Endothelial cell of umbilical vein (primary cell): Measurements from ENCODE around the gene NAE1. TPM values are rescaled to one million over a fixed set of nuclear protein-coding genes. Genes with fewer than 3 reads are reported as not detected.

ENCODE experiments used
- BruUV-seq: library from RNA; stranded (reverse); fragments of 400-500 nt; replicated peaks from 2 replicates; lab custom pipeline; 2021; lab: Mats Ljungman, UMichigan
- CTCF ChIA-PET: fragments of 300-600, 350-600 bp; sonication (Branson Sonifier 250); formaldehyde crosslinking; loops from one replicate; lab custom pipeline; 2021; ENCODE audit warnings: antibody characterized with exemption, inconsistent platforms; lab: Charles Lee
- POLR2A ChIA-PET: fragments of 300-600, 350-600 bp; sonication (Branson Sonifier 250); formaldehyde crosslinking; loops from one replicate; lab custom pipeline; 2021; ENCODE audit warnings: antibody characterized with exemption, inconsistent platforms; lab: Charles Lee
- DNase-seq: peaks from one replicate; pipeline ENCODE4 v3.0.0-alpha.2; 2011; ENCODE audit warnings: low read depth, low spot score
- FAIRE-seq: peaks from 2 replicates; lab custom pipeline; 2011; peaks lifted over from hg19 to GRCh38; lab: Jason Lieb, UNC
- H2AFZ ChIP-seq: 2 replicates; pipeline ENCODE4 v1.6.0; 2012; ENCODE audit warnings: low read depth, low read length, control low read depth, inconsistent platforms
- H3K27ac ChIP-seq: 2 replicates; pipeline ENCODE4 v1.5.1; 2011; ENCODE audit warnings: low read depth, mild to moderate bottlenecking, control low read depth, low read length, moderate library complexity; ENCODE audit not compliant: insufficient read depth
- H3K27me3 ChIP-seq, 2 experiments: 2 replicates each; pipeline versions ENCODE4 v1.6.0 to v1.6.1; 2011; ENCODE audit warnings: low read length in 2 of 2, mixed read lengths in 1 of 2; ENCODE audit not compliant: control insufficient read depth in 2 of 2, insufficient read depth in 2 of 2
- H3K36me3 ChIP-seq, 2 experiments: 2 replicates in 1 of 2; 3 replicates in 1 of 2; pipeline ENCODE4 v1.5.1; 2011; ENCODE audit warnings: low read length in 2 of 2, mild to moderate bottlenecking in 1 of 2, moderate library complexity in 1 of 2; ENCODE audit not compliant: control insufficient read depth in 2 of 2, insufficient read depth in 2 of 2; ENCODE audit errors: extremely low read depth in 1 of 2
- H3K4me1 ChIP-seq: 3 replicates; pipeline ENCODE4 v1.5.1; 2011; ENCODE audit warnings: mild to moderate bottlenecking, low read length; ENCODE audit not compliant: control insufficient read depth, insufficient read depth; ENCODE audit errors: extremely low read depth
- H3K4me2 ChIP-seq: 2 replicates; pipeline ENCODE4 v1.6.1; 2011; ENCODE audit warnings: low read length, control low read depth, mixed read lengths; ENCODE audit not compliant: insufficient read depth
- H3K4me3 ChIP-seq, 3 experiments: fragments of 200-600 bp in 1 of 3; sonication (generic), shearing (Covaris generic) in 1 of 3; replicated peaks in 1 of 3; 2 replicates each; pipeline ENCODE4 v1.5.1; 2011 to 2016; ENCODE audit warnings: control low read depth in 3 of 3, low read length in 3 of 3, mild to moderate bottlenecking in 2 of 3, inconsistent platforms in 1 of 3, low read depth in 1 of 3, moderate library complexity in 1 of 3; ENCODE audit not compliant: insufficient read depth in 1 of 3
- H3K79me2 ChIP-seq: 2 replicates; pipeline ENCODE4 v1.6.0; 2012; ENCODE audit warnings: low read length, inconsistent platforms; ENCODE audit not compliant: control insufficient read depth, insufficient read depth
- H3K9ac ChIP-seq: replicated peaks from 2 replicates; pipeline ENCODE3; 2011; ENCODE audit warnings: low read length, control low read depth; ENCODE audit not compliant: insufficient read depth; ENCODE audit errors: extremely low read depth
- H3K9me1 ChIP-seq: replicated peaks from 3 replicates; pipeline ENCODE4 v1.6.0; 2011; ENCODE audit warnings: mild to moderate bottlenecking, low read length; ENCODE audit not compliant: control insufficient read depth, insufficient read depth; ENCODE audit errors: extremely low read depth
- H3K9me3 ChIP-seq: replicated peaks from 2 replicates; pipeline ENCODE4 v1.5.1; 2012; ENCODE audit warnings: low read length, inconsistent platforms; ENCODE audit not compliant: control insufficient read depth, insufficient read depth
- H4K20me1 ChIP-seq: replicated peaks from 2 replicates; pipeline ENCODE3; 2011; ENCODE audit warnings: mild to moderate bottlenecking, low read length; ENCODE audit not compliant: control insufficient read depth, insufficient read depth; ENCODE audit errors: extremely low read depth
- EZH2 ChIP-seq: IDR thresholded peaks from 2 replicates; pipeline ENCODE4 v1.6.1; 2012; ENCODE audit warnings: borderline replicate concordance, low read depth, mild to moderate bottlenecking, moderate library complexity, low read length, inconsistent platforms; ENCODE audit not compliant: severe bottlenecking
- FOS ChIP-seq: IDR thresholded peaks from 2 replicates; pipeline ENCODE4 v1.6.1; 2011; ENCODE audit warnings: mild to moderate bottlenecking, low read length, moderate library complexity, borderline replicate concordance; ENCODE audit not compliant: insufficient read depth
- GATA2 ChIP-seq: IDR thresholded peaks from 2 replicates; pipeline ENCODE4 v1.7.0; 2011; ENCODE audit warnings: low read depth, mild to moderate bottlenecking, moderate library complexity, mixed read lengths, low read length; ENCODE audit not compliant: insufficient read length, insufficient read depth
- JUN ChIP-seq: IDR thresholded peaks from 2 replicates; pipeline ENCODE4 v1.6.1; 2011; ENCODE audit warnings: borderline replicate concordance, low read depth; ENCODE audit not compliant: insufficient read length, insufficient read depth
- MYC ChIP-seq: IDR thresholded peaks from one replicate; pipeline ENCODE4 v1.6.1; 2011; ENCODE audit warnings: mild to moderate bottlenecking, low read depth, low read length
- POLR2A ChIP-seq: IDR thresholded peaks from 2 replicates; pipeline ENCODE4 v1.6.1; 2012; ENCODE audit warnings: low read depth, mild to moderate bottlenecking, control low read depth, low read length
- POLR2AphosphoS5 ChIP-seq: IDR thresholded peaks from 2 replicates; pipeline ENCODE4 v1.6.1; 2012; ENCODE audit warnings: low read depth, mild to moderate bottlenecking, control low read depth, low read length, moderate library complexity; ENCODE audit not compliant: insufficient read depth
- dilution Hi-C: fragments of 300-500 bp; cut with MboI; formaldehyde crosslinking; loops from one replicate; pipeline ENCODE4 v1.15.0; 2019; ENCODE audit warnings: low sequenced_read_pairs; ENCODE audit not compliant: extremely low pct_ligation_motif_present
- intact Hi-C: fragments of 100-400 bp; cut with micrococcal nuclease; formaldehyde crosslinking; loops from one replicate; pipeline ENCODE4 v1.10.0; 2022
- polyA plus RNA-seq, 4 experiments: library from polyadenylated mRNA; depleted of rRNA in 3 of 4; stranded (reverse) in 3 of 4; unstranded in 1 of 4; fragments of >200 nt; gene quantifications; 2 replicates each; pipeline versions ENCODE4 v1.2.1 to v1.2.3, GENCODE V29; 2011 to 2012; ENCODE audit warnings: missing spikeins in 1 of 4
- total RNA-seq: library from RNA; stranded (reverse); gene quantifications from 2 replicates; pipeline ENCODE4 v1.2.3, GENCODE V29; 2021
- TF ChIP-seq, protein P1 (sequence below), 2 donors: IDR thresholded peaks; 1 replicate in 1 of 2; 2 replicates in 1 of 2; pipeline ENCODE4 v1.5.1; 2011; ENCODE audit warnings: low read length in 2 of 2, mild to moderate bottlenecking in 2 of 2, moderate library complexity in 2 of 2, control low read depth in 1 of 2, inconsistent platforms in 1 of 2, low read depth in 1 of 2; ENCODE audit not compliant: insufficient read depth in 1 of 2; ENCODE audit errors: extremely low read depth in 1 of 2
- TF ChIP-seq, protein P2 (sequence below): IDR thresholded peaks from 2 replicates; pipeline ENCODE4 v1.6.1; 2011; ENCODE audit not compliant: insufficient read depth, insufficient read length

Gene NAE1
- total and polyA plus RNA-seq, 2 donors (not counting 3 experiments of a cell fraction or from before 2014, with no cell fraction given), result 23.6 to 64.3 TPM

DNA sequence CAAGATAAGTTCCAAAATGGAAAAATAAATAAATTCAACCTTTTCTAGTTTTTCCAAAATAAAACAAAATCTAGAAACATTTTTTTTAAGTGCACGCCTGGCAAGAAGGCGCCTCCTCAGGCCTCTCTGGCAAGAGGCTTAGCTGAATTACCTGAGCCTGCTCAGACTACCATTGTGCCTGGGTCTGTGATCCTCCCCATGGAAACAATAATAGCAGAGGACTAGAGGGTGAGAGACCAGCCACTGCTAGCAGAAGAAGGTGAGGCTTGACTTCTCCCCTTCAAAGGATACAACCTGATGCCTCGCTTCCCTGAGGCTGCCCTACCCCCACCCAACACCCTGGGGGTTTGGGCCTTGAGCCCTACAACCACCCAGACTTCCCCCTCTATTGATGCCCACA, 44.2 kb downstream of the NAE1 start:
- Histone ChIP-seq H3K9me1 (no peaks in the 10 kb centered on the region), H3K4me1 (no peaks in the 10 kb centered on the region), H3K27ac (no peak overlapping the region), H3K4me2 (no peak overlapping the region), H2AFZ (no peak overlapping the region), H3K9ac (no peak overlapping the region), H3K36me3 (no peaks in the 10 kb centered on the region), H3K4me3 (no peak overlapping the region), H3K79me2 (no peaks in the 10 kb centered on the region), H3K9me3 (no peaks in the 10 kb centered on the region), H3K27me3 (no peaks in the 10 kb centered on the region), H4K20me1 (no peaks in the 10 kb centered on the region)
- intact Hi-C loops, result no loop called here
- FAIRE-seq, result no peak
- no TSS peak for BruUV-seq
- ChIA-PET POLR2A (no interaction called here), CTCF (no interaction called here)
- dilution Hi-C loops, result no loop called here
- TF ChIP-seq POLR2A (no peak), GATA2 (no peak), POLR2AphosphoS5 (no peak)
- TF ChIP-seq, protein P1, sequence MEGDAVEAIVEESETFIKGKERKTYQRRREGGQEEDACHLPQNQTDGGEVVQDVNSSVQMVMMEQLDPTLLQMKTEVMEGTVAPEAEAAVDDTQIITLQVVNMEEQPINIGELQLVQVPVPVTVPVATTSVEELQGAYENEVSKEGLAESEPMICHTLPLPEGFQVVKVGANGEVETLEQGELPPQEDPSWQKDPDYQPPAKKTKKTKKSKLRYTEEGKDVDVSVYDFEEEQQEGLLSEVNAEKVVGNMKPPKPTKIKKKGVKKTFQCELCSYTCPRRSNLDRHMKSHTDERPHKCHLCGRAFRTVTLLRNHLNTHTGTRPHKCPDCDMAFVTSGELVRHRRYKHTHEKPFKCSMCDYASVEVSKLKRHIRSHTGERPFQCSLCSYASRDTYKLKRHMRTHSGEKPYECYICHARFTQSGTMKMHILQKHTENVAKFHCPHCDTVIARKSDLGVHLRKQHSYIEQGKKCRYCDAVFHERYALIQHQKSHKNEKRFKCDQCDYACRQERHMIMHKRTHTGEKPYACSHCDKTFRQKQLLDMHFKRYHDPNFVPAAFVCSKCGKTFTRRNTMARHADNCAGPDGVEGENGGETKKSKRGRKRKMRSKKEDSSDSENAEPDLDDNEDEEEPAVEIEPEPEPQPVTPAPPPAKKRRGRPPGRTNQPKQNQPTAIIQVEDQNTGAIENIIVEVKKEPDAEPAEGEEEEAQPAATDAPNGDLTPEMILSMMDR (IDR thresholded peaks at IDR 0.05; ENCODE audit: extremely low read depth in 1 of 2, insufficient read depth in 1 of 2, low read depth in 1 of 2, low read length in 2 of 2), result no peak
- DNase-seq, result no peak

DNA sequence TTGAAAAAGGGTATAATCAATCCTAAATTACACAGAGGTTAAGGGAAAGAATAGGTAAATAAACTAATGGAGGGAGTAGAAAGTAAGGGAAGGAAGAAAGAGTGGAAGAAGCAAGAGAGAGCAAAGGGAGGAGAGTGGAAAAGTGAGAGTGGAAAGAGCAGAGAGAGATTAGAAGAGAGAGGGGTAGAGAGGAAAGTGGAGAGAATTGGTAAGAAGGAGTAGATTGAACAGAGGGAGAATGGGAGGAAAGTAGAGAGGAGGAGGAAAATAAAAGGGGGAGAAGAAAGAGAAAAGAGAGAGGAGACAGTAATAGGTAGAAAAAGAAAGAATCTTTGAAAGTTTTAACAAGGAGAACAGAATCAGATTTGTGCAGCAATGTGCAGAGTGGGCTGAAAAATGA, 54.3 kb downstream of the NAE1 start:
- DNase-seq, result no peak
- no peak for TF ChIP-seq POLR2A
- TF ChIP-seq, protein P2, sequence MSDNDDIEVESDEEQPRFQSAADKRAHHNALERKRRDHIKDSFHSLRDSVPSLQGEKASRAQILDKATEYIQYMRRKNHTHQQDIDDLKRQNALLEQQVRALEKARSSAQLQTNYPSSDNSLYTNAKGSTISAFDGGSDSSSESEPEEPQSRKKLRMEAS, result no peak
- TF ChIP-seq FOS, result no peak
- TF ChIP-seq MYC, result no peak
- no peak for TF ChIP-seq GATA2
- no peak for TF ChIP-seq POLR2AphosphoS5
- TF ChIP-seq EZH2, result no peak
- TF ChIP-seq, protein P1 (IDR thresholded peaks at IDR 0.05; ENCODE audit: extremely low read depth in 1 of 2, insufficient read depth in 1 of 2, low read depth in 1 of 2, low read length in 2 of 2), result no peak
- TF ChIP-seq JUN, result no peak
- H4K20me1 ChIP-seq, result no peaks in the 10 kb centered on the region
- intact Hi-C loops, result no loop called here
- H3K79me2 ChIP-seq, result no peaks in the 10 kb centered on the region
- ChIA-PET POLR2A (no interaction called here), CTCF (interaction anchor here (1.9 to 2.2 kb wide), 2 partner anchors 48 to 54 kb away, joined by 4 to 10 read pairs; partner anchors contain the start of gene NAE1)
- H3K9me1 ChIP-seq, result no peaks in the 10 kb centered on the region
- no peaks in the 10 kb centered on the region for H3K27me3 ChIP-seq
- no peaks in the 10 kb centered on the region for H3K36me3 ChIP-seq
- no peak overlapping the region for H3K4me3 ChIP-seq
- H3K9ac ChIP-seq, result no peak overlapping the region
- no peak overlapping the region for H3K4me2 ChIP-seq
- no peak overlapping the region for H3K27ac ChIP-seq
- no peaks in the 10 kb centered on the region for H3K9me3 ChIP-seq
- no peak overlapping the region for H2AFZ ChIP-seq
- BruUV-seq, result no TSS peak
- H3K4me1 ChIP-seq, result peaks cover 2% of the 10 kb centered on the region
- FAIRE-seq, result no peak
- dilution Hi-C loops, result no loop called here
